ENCODE measurements around the gene RNF144B. TPM values are rescaled to one million over a fixed set of nuclear protein-coding genes. Genes with fewer than 3 reads are reported as not detected.

The RNF144B gene
- total RNA-seq, 4 donors from 2014 or later, result 5.6 to 18.4 (median 15.2) TPM

- Histone ChIP-seq H3K27ac (no peak overlapping the region), H3K27me3 (no peaks in the 10 kb centered on the region), H3K36me3 (peaks cover 0 to 31% of the 10 kb centered on the region in 2 donors), H3K9me3 (no peaks in the 10 kb centered on the region), H3K4me3 (no peak overlapping the region), H3K4me1 (no peaks in the 10 kb centered on the region)
- WGBS, 2 donors (ENCODE audit: low coverage in 1 of 2), result 87 to 95% methylated on average over 3 to 5 of the region's 5 CpGs
- no peak for TF ChIP-seq POLR2AphosphoS5 (IDR thresholded peaks at IDR 0.05)
- no peak for TF ChIP-seq EP300 (IDR thresholded peaks at IDR 0.05)
- no peak for TF ChIP-seq POLR2A (IDR thresholded peaks at IDR 0.05)
- no peak for TF ChIP-seq CTCF (IDR thresholded peaks at IDR 0.05)
- no peak for ATAC-seq
Observed at GRCh38 chr6:18465410-18466154, 78.4 kb downstream of the RNF144B start.

DNA sequence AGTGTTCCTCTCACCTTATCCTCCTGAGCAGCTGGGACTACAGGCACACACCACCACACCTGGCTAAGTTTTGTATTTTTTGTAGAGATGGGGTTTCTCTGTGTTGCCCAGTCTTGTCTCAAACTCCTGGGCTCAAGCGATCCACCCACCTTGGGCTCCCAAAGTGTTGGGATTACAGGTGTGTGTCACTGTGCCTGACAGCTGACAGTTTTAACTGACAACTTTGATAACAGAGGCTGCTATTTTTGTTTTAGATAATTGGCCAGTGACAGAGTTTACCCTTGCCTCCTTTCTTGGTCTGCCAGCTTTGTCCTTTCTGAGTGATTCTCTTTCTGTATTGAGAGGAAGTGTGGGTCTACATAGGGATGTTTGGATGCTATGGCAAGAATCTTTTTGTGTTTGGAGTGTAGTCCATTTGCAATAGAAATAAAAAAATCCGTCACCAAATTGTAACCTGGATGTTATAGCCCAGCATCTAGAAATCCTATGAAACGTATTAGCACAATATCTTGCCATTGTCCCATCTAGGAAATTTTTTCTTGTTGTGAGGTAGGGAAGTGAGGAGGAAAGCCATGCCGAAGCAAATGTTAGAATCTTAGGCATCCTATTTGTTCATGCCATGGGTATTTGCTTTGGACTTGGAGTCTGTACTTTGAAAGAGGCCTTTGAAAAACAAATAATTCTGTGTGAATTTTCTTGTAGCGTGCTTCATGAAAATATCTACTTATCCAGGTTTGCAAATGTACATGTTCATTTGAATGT is 80.8 kb downstream of the RNF144B start:
- no peaks in the 10 kb centered on the region for H3K4me1 ChIP-seq
- no peaks in the 10 kb centered on the region for H3K9me3 ChIP-seq
- 68 to 72% methylated on average over 5 of the region's 5 CpGs for WGBS, 2 donors (ENCODE audit: low coverage in 1 of 2)
- ATAC-seq, result no peak
- no peaks in the 10 kb centered on the region for H3K27me3 ChIP-seq
- H3K36me3 ChIP-seq, result peaks cover 0 to 31% of the 10 kb centered on the region in 2 donors
- no peak overlapping the region for H3K27ac ChIP-seq
- H3K4me3 ChIP-seq, result no peak overlapping the region
- no peak for TF ChIP-seq EP300 (IDR thresholded peaks at IDR 0.05)
- no peak for TF ChIP-seq POLR2A (IDR thresholded peaks at IDR 0.05)
- TF ChIP-seq POLR2AphosphoS5 (IDR thresholded peaks at IDR 0.05), result no peak
- TF ChIP-seq CTCF (IDR thresholded peaks at IDR 0.05), result no peak

DNA sequence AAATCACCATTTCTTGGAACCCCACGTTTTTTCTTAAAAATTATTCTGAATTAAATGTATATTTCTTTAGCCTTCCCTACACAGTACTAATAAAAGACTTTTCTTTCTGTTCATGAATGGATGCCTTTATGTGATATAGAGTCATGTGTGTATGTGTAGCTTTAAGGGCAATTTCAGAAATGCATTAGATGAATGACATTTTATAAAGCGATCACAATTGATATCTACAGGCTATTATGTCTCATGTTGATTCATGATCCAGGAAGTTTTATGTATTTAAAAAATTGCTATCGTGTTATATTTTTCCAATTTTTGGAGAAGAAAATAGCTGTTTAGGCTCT is 81.3 kb downstream of the RNF144B start:
- no peak overlapping the region for H3K4me3 ChIP-seq
- 73 to 85% methylated on average over 3 of the region's 3 CpGs for WGBS, 2 donors (ENCODE audit: low coverage in 1 of 2)
- H3K4me1 ChIP-seq, result no peaks in the 10 kb centered on the region
- no peaks in the 10 kb centered on the region for H3K27me3 ChIP-seq
- H3K27ac ChIP-seq, result no peak overlapping the region
- no peak for TF ChIP-seq EP300 (IDR thresholded peaks at IDR 0.05)
- no peak for TF ChIP-seq CTCF (IDR thresholded peaks at IDR 0.05)
- H3K36me3 ChIP-seq, result peaks cover 0 to 27% of the 10 kb centered on the region in 2 donors
- ATAC-seq, result no peak
- no peaks in the 10 kb centered on the region for H3K9me3 ChIP-seq

DNA sequence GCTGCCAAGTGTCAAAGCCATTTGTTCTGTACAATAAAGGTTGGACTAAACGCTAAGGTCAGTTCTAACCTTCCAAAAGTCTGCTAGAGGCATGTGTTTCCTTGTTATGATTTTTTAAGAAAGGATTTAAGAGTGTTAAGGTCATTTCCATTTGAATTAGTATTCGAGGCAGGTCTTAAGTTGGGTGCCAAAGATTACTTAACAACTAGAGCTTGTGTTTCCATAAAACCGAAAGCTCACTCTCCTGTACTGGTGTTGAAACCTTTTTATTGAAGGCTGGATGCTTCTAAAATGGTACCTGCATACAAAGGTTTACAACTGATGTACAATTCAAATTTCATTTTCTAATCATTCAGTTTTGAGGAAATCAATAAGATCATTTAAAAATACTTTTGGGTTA is 82.4 kb downstream of the RNF144B start:
- Histone ChIP-seq H3K9me3 (no peaks in the 10 kb centered on the region), H3K36me3 (peaks cover 0 to 18% of the 10 kb centered on the region in 2 donors), H3K4me3 (no peak overlapping the region), H3K4me1 (no peaks in the 10 kb centered on the region), H3K27ac (no peak overlapping the region), H3K27me3 (no peaks in the 10 kb centered on the region)
- WGBS, 2 donors (ENCODE audit: low coverage in 1 of 2), result 35 to 50% methylated on average over 3 of the region's 3 CpGs
- no peak for ATAC-seq
- TF ChIP-seq EP300 (IDR thresholded peaks at IDR 0.05) (no peak), POLR2AphosphoS5 (IDR thresholded peaks at IDR 0.05) (no peak), CTCF (IDR thresholded peaks at IDR 0.05) (no peak), POLR2A (IDR thresholded peaks at IDR 0.05) (no peak)

Data from gastroesophageal sphincter (tissue), 4 donors.